OCI-LY3 (cell line): ENCODE measurements around the gene STAU1.

Source experiments
- CTCF ChIP-seq: fragments of 200-600, 300-600 bp; sonication (generic); IDR thresholded peaks from 2 replicates; pipeline ENCODE4 v1.5.1; 2014; ENCODE audit warnings: antibody characterized with exemption, low read length, low read depth
- EZH2phosphoT487 ChIP-seq: fragments of 200-600 bp; shearing (Covaris generic); IDR thresholded peaks from 2 replicates; pipeline ENCODE4 v1.6.1; 2018; ENCODE audit warnings: antibody characterized with exemption, mixed run types, low read depth

- TF ChIP-seq CTCF, result no peak
- TF ChIP-seq EZH2phosphoT487, result no peak
Observed at GRCh38 chr20:49166534-49167449, 21.3 kb downstream of the STAU1 start.
